Panc1 (cell line): ENCODE measurements around the gene SGCA.

ENCODE experiments used
- TF ChIP-seq, protein P1 (sequence below): fragments of 450-650 bp; IDR thresholded peaks from 2 replicates; pipeline ENCODE4 v1.5.1; 2017; ENCODE audit warnings: mild to moderate bottlenecking
- TF ChIP-seq, protein P2 (sequence below), 2 experiments: IDR thresholded peaks; 2 replicates each; pipeline ENCODE4 v1.6.1; 2011 to 2012; ENCODE audit warnings: low read depth in 2 of 2, control low read depth in 1 of 2, low read length in 1 of 2, mild to moderate bottlenecking in 1 of 2, moderate library complexity in 1 of 2; ENCODE audit not compliant: insufficient read depth in 1 of 2

DNA sequence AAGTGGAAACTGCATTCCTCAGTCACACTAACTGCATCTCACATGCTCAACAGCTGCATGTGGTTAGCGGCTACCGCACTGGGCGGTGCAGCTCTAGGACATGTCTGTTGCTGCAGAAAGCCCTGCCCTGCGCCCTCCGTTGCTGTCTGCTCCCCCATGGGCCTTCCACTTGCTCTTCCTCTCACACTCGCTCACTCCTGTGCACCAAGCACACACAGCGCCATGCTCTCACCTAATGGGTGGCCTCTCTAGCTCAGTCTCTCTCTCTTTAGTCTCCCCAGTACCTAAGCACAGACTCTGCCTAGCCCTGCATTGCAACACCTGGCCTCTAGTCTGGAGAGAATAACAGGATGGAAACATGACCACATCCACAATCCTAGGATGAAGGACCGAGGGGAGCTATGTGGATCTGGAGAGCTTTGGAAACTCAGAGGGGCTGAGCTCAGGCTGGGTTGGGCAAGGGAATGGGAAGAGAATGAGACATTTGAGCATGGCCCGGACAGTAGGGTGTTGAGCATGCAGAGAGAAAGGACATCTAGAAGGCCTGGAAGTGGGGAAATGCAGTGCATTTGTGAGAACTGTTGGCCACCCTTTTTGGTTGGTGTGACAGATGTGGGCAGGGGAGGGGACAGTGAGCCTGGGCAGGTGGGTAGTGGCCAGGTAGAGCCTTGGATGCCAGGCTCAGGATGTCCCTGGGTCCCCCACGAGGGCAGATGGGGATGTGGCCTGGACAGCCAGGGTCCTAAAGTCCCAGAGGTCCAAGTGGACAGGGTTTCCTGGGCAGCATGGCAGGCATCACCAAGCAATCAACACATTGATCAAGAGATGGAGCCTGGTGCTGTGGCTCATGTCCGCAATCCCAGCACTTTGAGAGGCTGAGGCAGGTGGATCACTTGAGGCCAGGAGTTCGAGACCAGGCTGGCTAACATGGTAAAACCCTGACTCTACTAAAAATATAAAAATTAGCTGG is 16.1 kb downstream of the SGCA start:
- TF ChIP-seq, protein P1, sequence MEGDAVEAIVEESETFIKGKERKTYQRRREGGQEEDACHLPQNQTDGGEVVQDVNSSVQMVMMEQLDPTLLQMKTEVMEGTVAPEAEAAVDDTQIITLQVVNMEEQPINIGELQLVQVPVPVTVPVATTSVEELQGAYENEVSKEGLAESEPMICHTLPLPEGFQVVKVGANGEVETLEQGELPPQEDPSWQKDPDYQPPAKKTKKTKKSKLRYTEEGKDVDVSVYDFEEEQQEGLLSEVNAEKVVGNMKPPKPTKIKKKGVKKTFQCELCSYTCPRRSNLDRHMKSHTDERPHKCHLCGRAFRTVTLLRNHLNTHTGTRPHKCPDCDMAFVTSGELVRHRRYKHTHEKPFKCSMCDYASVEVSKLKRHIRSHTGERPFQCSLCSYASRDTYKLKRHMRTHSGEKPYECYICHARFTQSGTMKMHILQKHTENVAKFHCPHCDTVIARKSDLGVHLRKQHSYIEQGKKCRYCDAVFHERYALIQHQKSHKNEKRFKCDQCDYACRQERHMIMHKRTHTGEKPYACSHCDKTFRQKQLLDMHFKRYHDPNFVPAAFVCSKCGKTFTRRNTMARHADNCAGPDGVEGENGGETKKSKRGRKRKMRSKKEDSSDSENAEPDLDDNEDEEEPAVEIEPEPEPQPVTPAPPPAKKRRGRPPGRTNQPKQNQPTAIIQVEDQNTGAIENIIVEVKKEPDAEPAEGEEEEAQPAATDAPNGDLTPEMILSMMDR: no peak
- TF ChIP-seq, protein P2, sequence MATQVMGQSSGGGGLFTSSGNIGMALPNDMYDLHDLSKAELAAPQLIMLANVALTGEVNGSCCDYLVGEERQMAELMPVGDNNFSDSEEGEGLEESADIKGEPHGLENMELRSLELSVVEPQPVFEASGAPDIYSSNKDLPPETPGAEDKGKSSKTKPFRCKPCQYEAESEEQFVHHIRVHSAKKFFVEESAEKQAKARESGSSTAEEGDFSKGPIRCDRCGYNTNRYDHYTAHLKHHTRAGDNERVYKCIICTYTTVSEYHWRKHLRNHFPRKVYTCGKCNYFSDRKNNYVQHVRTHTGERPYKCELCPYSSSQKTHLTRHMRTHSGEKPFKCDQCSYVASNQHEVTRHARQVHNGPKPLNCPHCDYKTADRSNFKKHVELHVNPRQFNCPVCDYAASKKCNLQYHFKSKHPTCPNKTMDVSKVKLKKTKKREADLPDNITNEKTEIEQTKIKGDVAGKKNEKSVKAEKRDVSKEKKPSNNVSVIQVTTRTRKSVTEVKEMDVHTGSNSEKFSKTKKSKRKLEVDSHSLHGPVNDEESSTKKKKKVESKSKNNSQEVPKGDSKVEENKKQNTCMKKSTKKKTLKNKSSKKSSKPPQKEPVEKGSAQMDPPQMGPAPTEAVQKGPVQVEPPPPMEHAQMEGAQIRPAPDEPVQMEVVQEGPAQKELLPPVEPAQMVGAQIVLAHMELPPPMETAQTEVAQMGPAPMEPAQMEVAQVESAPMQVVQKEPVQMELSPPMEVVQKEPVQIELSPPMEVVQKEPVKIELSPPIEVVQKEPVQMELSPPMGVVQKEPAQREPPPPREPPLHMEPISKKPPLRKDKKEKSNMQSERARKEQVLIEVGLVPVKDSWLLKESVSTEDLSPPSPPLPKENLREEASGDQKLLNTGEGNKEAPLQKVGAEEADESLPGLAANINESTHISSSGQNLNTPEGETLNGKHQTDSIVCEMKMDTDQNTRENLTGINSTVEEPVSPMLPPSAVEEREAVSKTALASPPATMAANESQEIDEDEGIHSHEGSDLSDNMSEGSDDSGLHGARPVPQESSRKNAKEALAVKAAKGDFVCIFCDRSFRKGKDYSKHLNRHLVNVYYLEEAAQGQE (IDR thresholded peaks at IDR 0.05; ENCODE audit: insufficient read depth in 1 of 2, low read depth in 2 of 2, low read length in 1 of 2): no peak
